LNCaP clone FGC (cell line): Measurements from ENCODE around the gene VAV2.

Experiments
- DNase-seq: peaks from one replicate; pipeline ENCODE4 v3.0.0-alpha.2; 2011; ENCODE audit warnings: low read depth
- H3K4me3 ChIP-seq: 2 replicates; pipeline ENCODE4 v1.5.1; 2011; ENCODE audit warnings: mild to moderate bottlenecking, low read depth, low read length, control low read depth
- TF ChIP-seq, protein P1 (sequence below): IDR thresholded peaks from 2 replicates; pipeline ENCODE4 v1.5.1; 2012; ENCODE audit warnings: mild to moderate bottlenecking; ENCODE audit not compliant: control insufficient read depth, insufficient read depth; ENCODE audit errors: extremely low read depth

VAV2 gene

DNA sequence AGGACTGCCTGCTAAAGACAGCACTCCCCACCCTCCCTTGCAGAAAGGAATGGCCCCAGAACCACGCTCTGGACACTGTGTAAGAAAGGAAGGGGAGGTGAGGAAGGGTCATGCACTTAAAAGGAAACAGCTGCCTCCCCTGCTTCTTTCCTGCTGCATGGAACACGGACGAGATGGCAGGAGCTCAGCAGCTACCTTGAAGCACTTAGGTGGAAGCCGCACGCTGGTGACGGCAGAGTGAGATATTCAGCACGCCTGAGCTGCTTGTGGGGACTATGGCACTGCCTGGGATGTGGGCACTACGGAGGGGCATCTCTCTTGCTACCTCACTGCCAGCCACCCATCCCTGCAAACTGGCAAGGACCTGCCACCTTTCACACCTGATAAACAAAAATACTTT is 101.5 kb downstream of the VAV2 start:
- H3K4me3 ChIP-seq = no peak overlapping the region
- no peak for DNase-seq
- TF ChIP-seq, protein P1, sequence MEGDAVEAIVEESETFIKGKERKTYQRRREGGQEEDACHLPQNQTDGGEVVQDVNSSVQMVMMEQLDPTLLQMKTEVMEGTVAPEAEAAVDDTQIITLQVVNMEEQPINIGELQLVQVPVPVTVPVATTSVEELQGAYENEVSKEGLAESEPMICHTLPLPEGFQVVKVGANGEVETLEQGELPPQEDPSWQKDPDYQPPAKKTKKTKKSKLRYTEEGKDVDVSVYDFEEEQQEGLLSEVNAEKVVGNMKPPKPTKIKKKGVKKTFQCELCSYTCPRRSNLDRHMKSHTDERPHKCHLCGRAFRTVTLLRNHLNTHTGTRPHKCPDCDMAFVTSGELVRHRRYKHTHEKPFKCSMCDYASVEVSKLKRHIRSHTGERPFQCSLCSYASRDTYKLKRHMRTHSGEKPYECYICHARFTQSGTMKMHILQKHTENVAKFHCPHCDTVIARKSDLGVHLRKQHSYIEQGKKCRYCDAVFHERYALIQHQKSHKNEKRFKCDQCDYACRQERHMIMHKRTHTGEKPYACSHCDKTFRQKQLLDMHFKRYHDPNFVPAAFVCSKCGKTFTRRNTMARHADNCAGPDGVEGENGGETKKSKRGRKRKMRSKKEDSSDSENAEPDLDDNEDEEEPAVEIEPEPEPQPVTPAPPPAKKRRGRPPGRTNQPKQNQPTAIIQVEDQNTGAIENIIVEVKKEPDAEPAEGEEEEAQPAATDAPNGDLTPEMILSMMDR = no peak

DNA sequence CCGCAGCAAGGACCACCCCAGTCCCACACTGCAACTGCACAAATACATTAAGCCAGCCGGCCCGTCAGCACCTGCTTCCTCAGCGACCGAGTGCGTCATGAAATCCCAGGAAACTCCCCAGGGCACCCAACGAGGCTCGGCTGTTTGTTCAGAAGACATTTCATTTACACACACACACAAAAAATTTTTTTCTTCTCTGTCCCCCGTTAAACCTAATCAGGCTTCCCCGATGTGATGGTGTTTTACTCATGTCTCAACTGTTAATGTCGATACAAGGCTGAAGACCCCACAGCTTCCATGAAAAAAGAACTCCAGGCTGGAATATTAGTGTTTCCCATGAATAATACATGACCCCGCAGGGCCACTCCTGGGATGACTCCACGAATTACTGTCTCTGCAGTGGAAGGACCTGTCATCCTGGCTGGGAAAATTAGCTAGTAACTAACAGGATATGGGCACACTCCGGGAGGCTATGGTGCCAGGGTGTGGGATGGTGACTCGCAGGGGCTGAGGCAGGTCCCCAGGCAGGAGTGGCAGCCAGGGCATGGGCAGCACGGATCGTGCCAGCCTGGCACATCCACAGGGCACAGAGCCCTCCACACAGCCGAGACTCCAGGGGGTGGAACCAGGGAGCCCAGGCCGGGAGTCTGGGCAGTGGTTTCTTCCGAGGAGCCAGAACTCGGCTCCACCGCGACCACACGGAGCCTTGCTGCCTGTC is 102.4 kb downstream of the VAV2 start:
- H3K4me3 ChIP-seq = no peak overlapping the region
- TF ChIP-seq, protein P1 = no peak
- DNase-seq = no peak

- H3K4me3 ChIP-seq = no peak overlapping the region
- no peak for DNase-seq
- TF ChIP-seq, protein P1 = no peak
Measured at GRCh38 chr9:133888809-133889491, 103.2 kb downstream of the VAV2 start.

DNA sequence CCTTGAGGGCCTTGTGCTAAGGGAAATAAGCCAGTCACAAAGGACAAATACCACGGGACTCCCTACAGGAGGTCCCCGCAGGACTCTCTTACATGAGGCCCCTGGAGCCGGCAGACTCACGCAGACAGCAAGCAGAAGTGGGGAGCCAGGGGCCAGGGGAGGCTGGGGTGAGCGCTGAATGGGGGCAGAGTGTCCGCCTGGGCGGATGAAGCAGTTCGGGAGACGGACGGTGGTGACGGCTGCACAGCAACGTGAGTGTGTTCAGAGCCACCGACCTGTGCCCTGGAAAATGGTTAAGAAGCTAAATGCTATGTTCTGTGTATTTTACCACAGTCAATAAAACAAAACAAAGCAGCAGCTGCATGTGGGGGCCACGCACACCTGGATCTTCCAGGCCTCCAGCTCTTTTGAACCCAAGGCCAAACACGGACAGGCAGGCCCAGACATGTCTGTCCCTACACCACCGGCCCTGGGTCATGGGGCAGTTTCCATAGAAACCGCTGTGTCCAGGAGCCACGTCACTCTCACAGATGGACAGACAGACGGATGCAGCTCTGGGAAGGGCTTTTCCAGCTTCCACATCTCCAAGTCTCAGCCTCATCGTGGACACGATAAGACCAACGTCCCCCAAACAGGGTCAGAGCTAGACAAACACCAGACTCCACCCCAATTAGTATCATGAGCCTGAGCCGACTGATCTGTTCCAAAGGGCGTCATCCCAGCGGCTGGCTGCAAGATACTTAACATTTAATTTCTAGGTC is 103.9 kb downstream of the VAV2 start:
- TF ChIP-seq, protein P1 = no peak
- no peak for DNase-seq
- H3K4me3 ChIP-seq = no peak overlapping the region

DNA sequence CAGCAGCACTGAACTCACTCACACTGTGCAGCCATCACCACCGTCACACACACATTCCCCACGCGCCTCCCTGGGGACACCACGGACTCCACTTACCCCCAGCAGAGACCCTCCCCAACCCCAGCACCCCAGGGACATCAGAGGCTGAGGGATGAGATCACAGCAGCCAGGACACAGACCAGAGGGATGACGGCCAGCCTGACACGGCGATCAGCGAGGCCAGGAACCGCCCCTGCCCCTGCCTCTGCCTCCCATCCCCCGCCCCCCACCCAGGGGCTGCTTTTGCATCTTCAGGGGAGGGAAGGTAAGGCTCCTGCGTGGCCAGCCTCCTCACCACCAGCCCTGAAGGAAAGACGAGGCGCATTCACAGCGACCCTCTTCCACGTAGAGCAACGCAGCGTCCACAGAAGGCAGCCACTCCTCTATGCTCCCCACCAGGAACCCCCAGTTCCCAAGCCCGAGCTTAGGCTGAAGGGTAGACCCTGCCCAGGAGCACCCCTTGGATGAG is 104.5 kb downstream of the VAV2 start:
- TF ChIP-seq, protein P1 = no peak
- no peak for DNase-seq

GRCh38 chr9:133886563-133887501 is 105.3 kb downstream of the VAV2 start:
- no peak overlapping the region for H3K4me3 ChIP-seq
- no peak for DNase-seq
- TF ChIP-seq, protein P1 = no peak

More for the DNA sequence above, 104.5 kb downstream of the VAV2 start:
- H3K4me3 ChIP-seq = no peak overlapping the region
